ENCODE measurements around the gene DIP2B.

Gene DIP2B

DNA sequence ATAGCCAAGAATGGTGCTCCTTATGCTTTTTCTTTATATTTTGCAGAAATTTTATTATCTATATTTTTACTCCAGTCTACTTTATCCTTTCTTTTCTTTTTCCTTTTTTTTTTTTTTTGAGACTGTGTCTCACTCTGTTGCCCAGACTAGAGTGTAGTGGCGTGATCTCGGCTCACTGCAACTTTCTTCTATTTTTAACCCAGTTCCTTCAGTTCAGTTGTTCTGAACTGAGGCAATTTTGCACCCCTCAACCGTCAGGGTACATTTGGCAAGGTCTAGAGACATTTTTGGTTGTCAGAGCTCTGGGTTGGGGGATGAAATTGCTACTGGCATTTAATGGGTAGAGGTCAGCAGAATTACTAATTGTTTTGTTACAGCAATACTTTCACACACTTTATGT, 75.7 kb downstream of the DIP2B start:
- H3K9me3 ChIP-seq (ENCODE audit: control extremely low read depth in 1 of 5, control insufficient read depth in 4 of 5, insufficient read depth in 2 of 5, low read depth in 1 of 5, low read length in 4 of 5) = no peaks in the 10 kb centered on the region
- DNase-seq = no peak
- 78% methylated on average over 3 of the region's 3 CpGs for WGBS (ENCODE audit: insufficient coverage)
- H3K27ac ChIP-seq (ENCODE audit: insufficient read depth in 1 of 2, low read depth in 1 of 2, low read length in 2 of 2, poor library complexity in 1 of 2, severe bottlenecking in 2 of 2) = no peak overlapping the region
- H3K27me3 ChIP-seq (replicated peaks in 2 of 5; ENCODE audit: control insufficient read depth in 4 of 5, insufficient read depth in 5 of 5, low read length in 4 of 5) = no peaks in the 10 kb centered on the region
- POLR2A ChIA-PET = no interaction called here
- H3K36me3 ChIP-seq (ENCODE audit: control insufficient read depth in 4 of 4, insufficient read depth in 4 of 4, low read length in 3 of 4) = peaks cover 0 to 20% (median 5%) of the 10 kb centered on the region in 4 experiments
- H3K4me3 ChIP-seq (ENCODE audit: control insufficient read depth in 1 of 7, extremely low read depth in 1 of 7, insufficient read depth in 4 of 7, low read depth in 2 of 7, low read length in 6 of 7) = no peak overlapping the region
- CTCF ChIA-PET = interaction anchor here (1.0 to 1.3 kb wide), 3 partner anchors 12 to 52 kb away, joined by 3 read pairs; no protein-coding TSS in a partner anchor
- peaks cover 0 to 11% (median 3%) of the 10 kb centered on the region in 4 experiments for H3K4me1 ChIP-seq (ENCODE audit: control extremely low read depth in 1 of 4, control insufficient read depth in 4 of 4, insufficient read depth in 4 of 4, low read length in 3 of 4)

DNA sequence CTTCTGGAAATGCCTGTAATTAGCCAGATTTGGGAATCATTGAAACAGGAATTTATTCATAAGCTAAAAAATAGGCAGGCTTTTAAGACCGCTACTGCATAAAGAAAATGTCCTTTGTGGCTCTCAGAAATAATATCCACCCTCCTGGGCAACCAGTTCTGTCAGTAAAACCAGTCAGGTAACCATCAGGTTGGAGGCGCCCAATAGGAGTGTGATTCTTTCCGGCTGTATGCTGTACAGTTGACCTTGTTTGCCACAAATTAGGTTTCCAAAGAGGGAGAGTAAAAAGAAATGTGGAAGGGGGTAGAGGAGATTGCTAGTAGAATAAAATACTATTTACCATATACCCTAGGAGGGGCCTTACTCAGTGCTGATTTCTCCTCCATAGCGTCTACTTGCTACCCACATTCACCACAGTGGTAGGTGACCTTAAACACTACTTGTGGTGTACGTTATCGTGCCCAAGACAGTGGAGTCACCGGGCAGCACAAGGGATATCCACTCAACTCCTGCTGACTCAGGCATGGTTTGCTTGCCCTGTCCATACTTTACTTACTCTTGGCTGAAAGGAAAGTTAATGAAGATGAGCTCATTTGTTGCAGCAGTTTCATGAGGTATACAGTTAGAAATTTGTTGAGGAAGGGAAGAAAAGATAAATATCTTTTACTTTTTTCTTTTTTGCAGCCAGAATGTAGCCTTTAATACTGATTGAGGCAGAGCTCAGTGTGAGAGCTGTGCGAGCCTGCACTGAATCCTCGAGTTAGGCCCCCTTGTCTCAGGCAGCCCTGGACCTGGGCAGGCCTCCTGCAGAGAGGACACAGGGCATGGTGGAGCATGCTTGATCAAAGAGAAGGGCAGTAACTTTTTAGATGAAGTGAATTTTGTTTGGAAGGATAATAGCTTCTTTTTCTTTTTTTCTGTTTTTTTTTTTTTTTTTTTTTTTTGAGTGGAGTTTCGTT, 76.7 kb downstream of the DIP2B start:
- Histone ChIP-seq H3K27me3 (replicated peaks in 2 of 5; ENCODE audit: control insufficient read depth in 4 of 5, insufficient read depth in 5 of 5, low read length in 4 of 5) (no peaks in the 10 kb centered on the region), H3K36me3 (ENCODE audit: control insufficient read depth in 4 of 4, insufficient read depth in 4 of 4, low read length in 3 of 4) (peaks cover 0 to 21% (median 6%) of the 10 kb centered on the region in 4 experiments), H3K4me1 (ENCODE audit: control extremely low read depth in 1 of 4, control insufficient read depth in 4 of 4, insufficient read depth in 4 of 4, low read length in 3 of 4) (peaks cover 0 to 11% (median 3%) of the 10 kb centered on the region in 4 experiments), H3K4me3 (ENCODE audit: control insufficient read depth in 1 of 7, extremely low read depth in 1 of 7, insufficient read depth in 4 of 7, low read depth in 2 of 7, low read length in 6 of 7) (no peak overlapping the region), H3K9me3 (ENCODE audit: control extremely low read depth in 1 of 5, control insufficient read depth in 4 of 5, insufficient read depth in 2 of 5, low read depth in 1 of 5, low read length in 4 of 5) (no peaks in the 10 kb centered on the region), H3K27ac (ENCODE audit: insufficient read depth in 1 of 2, low read depth in 1 of 2, low read length in 2 of 2, poor library complexity in 1 of 2, severe bottlenecking in 2 of 2) (no peak overlapping the region)
- no peak for DNase-seq
- CTCF ChIA-PET = interaction anchor here (1.0 to 1.4 kb wide), 4 partner anchors 13 to 53 kb away, joined by 3 to 4 read pairs (median 3); no protein-coding TSS in a partner anchor
- 92% methylated on average over 5 of the region's 10 CpGs for WGBS (ENCODE audit: insufficient coverage)
- POLR2A ChIA-PET = no interaction called here

- peaks cover 0 to 21% (median 6%) of the 10 kb centered on the region in 4 experiments for H3K36me3 ChIP-seq (ENCODE audit: control insufficient read depth in 4 of 4, insufficient read depth in 4 of 4, low read length in 3 of 4)
- ChIA-PET CTCF (no interaction called here), POLR2A (no interaction called here)
- H3K9me3 ChIP-seq (ENCODE audit: control extremely low read depth in 1 of 5, control insufficient read depth in 4 of 5, insufficient read depth in 2 of 5, low read depth in 1 of 5, low read length in 4 of 5) = no peaks in the 10 kb centered on the region
- no peaks in the 10 kb centered on the region for H3K27me3 ChIP-seq (replicated peaks in 2 of 5; ENCODE audit: control insufficient read depth in 4 of 5, insufficient read depth in 5 of 5, low read length in 4 of 5)
- peaks cover 0 to 9% (median 3%) of the 10 kb centered on the region in 4 experiments for H3K4me1 ChIP-seq (ENCODE audit: control extremely low read depth in 1 of 4, control insufficient read depth in 4 of 4, insufficient read depth in 4 of 4, low read length in 3 of 4)
- no peak overlapping the region for H3K27ac ChIP-seq (ENCODE audit: insufficient read depth in 1 of 2, low read depth in 1 of 2, low read length in 2 of 2, poor library complexity in 1 of 2, severe bottlenecking in 2 of 2)
- H3K4me3 ChIP-seq (ENCODE audit: control insufficient read depth in 1 of 7, extremely low read depth in 1 of 7, insufficient read depth in 4 of 7, low read depth in 2 of 7, low read length in 6 of 7) = no peak overlapping the region
- no peak for DNase-seq
- 100% methylated on average over 1 of the region's 1 CpG for WGBS (ENCODE audit: insufficient coverage)
These were observed 79.3 kb downstream of the DIP2B start for GRCh38 chr12:50584135-50584534.

GRCh38 chr12:50589650-50590435, 85.1 kb downstream of the DIP2B start:
- Histone ChIP-seq H3K9me3 (ENCODE audit: control extremely low read depth in 1 of 5, control insufficient read depth in 4 of 5, insufficient read depth in 2 of 5, low read depth in 1 of 5, low read length in 4 of 5) (no peaks in the 10 kb centered on the region), H3K4me3 (ENCODE audit: control insufficient read depth in 1 of 7, extremely low read depth in 1 of 7, insufficient read depth in 4 of 7, low read depth in 2 of 7, low read length in 6 of 7) (no peak overlapping the region), H3K36me3 (ENCODE audit: control insufficient read depth in 4 of 4, insufficient read depth in 4 of 4, low read length in 3 of 4) (peaks cover 0 to 11% (median 2%) of the 10 kb centered on the region in 4 experiments), H3K4me1 (ENCODE audit: control extremely low read depth in 1 of 4, control insufficient read depth in 4 of 4, insufficient read depth in 4 of 4, low read length in 3 of 4) (peaks cover 0 to 10% (median 3%) of the 10 kb centered on the region in 4 experiments), H3K27me3 (replicated peaks in 2 of 5; ENCODE audit: control insufficient read depth in 4 of 5, insufficient read depth in 5 of 5, low read length in 4 of 5) (no peaks in the 10 kb centered on the region), H3K27ac (ENCODE audit: insufficient read depth in 1 of 2, low read depth in 1 of 2, low read length in 2 of 2, poor library complexity in 1 of 2, severe bottlenecking in 2 of 2) (peak overlapping the region in 1 of 2 experiments; percentile 58)
- ChIA-PET POLR2A (interaction anchor here (0.6 kb wide), 1 partner anchor 27 kb away, joined by 3 read pairs; no protein-coding TSS in a partner anchor), CTCF (interaction anchor here (1.1 to 3.0 kb wide), 2 partner anchors 17 to 29 kb away, joined by 3 to 10 read pairs; no protein-coding TSS in a partner anchor)
- peak; percentile 40 to 60 (median 47) for DNase-seq
- WGBS (ENCODE audit: insufficient coverage) = 86% methylated on average over 4 of the region's 8 CpGs

DNA sequence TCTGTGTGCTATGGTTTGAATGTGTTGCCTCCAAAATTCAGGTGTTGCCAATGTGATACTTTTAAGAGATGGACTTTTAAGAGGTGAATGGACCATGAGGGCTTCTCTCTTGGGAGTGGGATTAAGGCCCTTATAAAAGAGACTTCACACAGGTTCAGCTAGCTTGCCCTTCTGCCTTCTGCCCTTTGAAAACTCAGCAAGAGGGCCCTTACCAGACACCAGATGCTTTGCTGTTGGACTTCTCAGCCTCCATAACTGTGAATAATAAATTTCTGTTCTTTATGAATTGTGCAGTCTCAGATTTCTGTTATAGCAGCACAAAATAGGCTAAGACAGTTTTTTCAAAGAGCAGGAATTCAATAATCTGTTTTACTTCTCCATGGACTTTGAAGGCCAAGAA, 86.1 kb downstream of the DIP2B start:
- Histone ChIP-seq H3K27ac (ENCODE audit: insufficient read depth in 1 of 2, low read depth in 1 of 2, low read length in 2 of 2, poor library complexity in 1 of 2, severe bottlenecking in 2 of 2) (no peak overlapping the region), H3K4me1 (ENCODE audit: control extremely low read depth in 1 of 4, control insufficient read depth in 4 of 4, insufficient read depth in 4 of 4, low read length in 3 of 4) (peaks cover 0 to 10% (median 3%) of the 10 kb centered on the region in 4 experiments), H3K4me3 (ENCODE audit: control insufficient read depth in 1 of 7, extremely low read depth in 1 of 7, insufficient read depth in 4 of 7, low read depth in 2 of 7, low read length in 6 of 7) (no peak overlapping the region), H3K36me3 (ENCODE audit: control insufficient read depth in 4 of 4, insufficient read depth in 4 of 4, low read length in 3 of 4) (peaks cover 0 to 4% (median under 1%) of the 10 kb centered on the region in 4 experiments), H3K27me3 (replicated peaks in 2 of 5; ENCODE audit: control insufficient read depth in 4 of 5, insufficient read depth in 5 of 5, low read length in 4 of 5) (no peaks in the 10 kb centered on the region), H3K9me3 (ENCODE audit: control extremely low read depth in 1 of 5, control insufficient read depth in 4 of 5, insufficient read depth in 2 of 5, low read depth in 1 of 5, low read length in 4 of 5) (no peaks in the 10 kb centered on the region)
- DNase-seq = no peak
- POLR2A ChIA-PET = no interaction called here
- CTCF ChIA-PET = interaction anchor here (1.1 kb wide), 1 partner anchor 30 kb away, joined by 3 read pairs; no protein-coding TSS in a partner anchor

DNA sequence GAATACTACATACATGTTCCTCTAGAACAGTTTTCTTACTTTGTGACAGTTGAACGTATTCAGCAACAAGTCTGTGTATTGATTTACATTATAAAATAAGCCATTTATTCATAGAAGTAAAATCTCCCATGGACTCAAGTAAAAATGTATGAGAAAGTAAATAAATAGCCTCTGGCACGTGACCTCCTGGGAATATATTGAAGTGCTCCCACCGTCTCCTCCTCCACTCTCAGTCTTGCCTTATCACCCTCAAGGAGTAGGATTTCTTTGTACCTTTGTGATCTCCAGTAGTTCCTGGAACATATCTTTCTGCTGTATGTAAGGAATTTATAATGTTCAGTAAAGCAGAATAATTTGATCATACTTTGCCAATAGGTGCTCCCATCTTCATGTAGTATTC, 90.9 kb downstream of the DIP2B start:
- no peak overlapping the region for H3K27ac ChIP-seq (ENCODE audit: insufficient read depth in 1 of 2, low read depth in 1 of 2, low read length in 2 of 2, poor library complexity in 1 of 2, severe bottlenecking in 2 of 2)
- POLR2A ChIA-PET = no interaction called here

More for the DNA sequence above, 90.9 kb downstream of the DIP2B start:
- DNase-seq = no peak
- Histone ChIP-seq H3K27me3 (replicated peaks in 2 of 5; ENCODE audit: control insufficient read depth in 4 of 5, insufficient read depth in 5 of 5, low read length in 4 of 5) (no peaks in the 10 kb centered on the region), H3K4me1 (ENCODE audit: control extremely low read depth in 1 of 4, control insufficient read depth in 4 of 4, insufficient read depth in 4 of 4, low read length in 3 of 4) (peaks cover 4 to 27% (median 18%) of the 10 kb centered on the region in 4 experiments), H3K9me3 (ENCODE audit: control extremely low read depth in 1 of 5, control insufficient read depth in 4 of 5, insufficient read depth in 2 of 5, low read depth in 1 of 5, low read length in 4 of 5) (no peaks in the 10 kb centered on the region), H3K36me3 (ENCODE audit: control insufficient read depth in 4 of 4, insufficient read depth in 4 of 4, low read length in 3 of 4) (peaks cover 0 to 4% (median 0%) of the 10 kb centered on the region in 4 experiments), H3K4me3 (ENCODE audit: control insufficient read depth in 1 of 7, extremely low read depth in 1 of 7, insufficient read depth in 4 of 7, low read depth in 2 of 7, low read length in 6 of 7) (no peak overlapping the region)
- WGBS (ENCODE audit: insufficient coverage) = no CpG with 5 or more reads among the region's 3 CpGs
- CTCF ChIA-PET = interaction anchor here (1.6 to 2.0 kb wide), 2 partner anchors 43 to 91 kb away, joined by 4 to 5 read pairs; no protein-coding TSS in a partner anchor

Measured in common myeloid progenitor, CD34-positive (primary cell).